Dermis blood vessel endothelial cell (primary cell): Measurements from ENCODE around the gene PI4K2A. TPM values are rescaled to one million over a fixed set of nuclear protein-coding genes. Genes with fewer than 3 reads are reported as not detected.
"Not testable (repeated sequence)": the region's sequence is repeated elsewhere in the genome, so short reads cannot be mapped to it uniquely, and the experiment has no call there.

Source experiments
- DNase-seq: peaks from one replicate; pipeline ENCODE4 v3.0.0; 2010
- total RNA-seq: library from RNA; depleted of rRNA; stranded (reverse); fragments of >200 nt; gene quantifications from 2 replicates; pipeline ENCODE4 v1.2.3, GENCODE V29; 2014

PI4K2A gene
- total RNA-seq, 1 donor from 2014 or later = 16.7 TPM

DNA sequence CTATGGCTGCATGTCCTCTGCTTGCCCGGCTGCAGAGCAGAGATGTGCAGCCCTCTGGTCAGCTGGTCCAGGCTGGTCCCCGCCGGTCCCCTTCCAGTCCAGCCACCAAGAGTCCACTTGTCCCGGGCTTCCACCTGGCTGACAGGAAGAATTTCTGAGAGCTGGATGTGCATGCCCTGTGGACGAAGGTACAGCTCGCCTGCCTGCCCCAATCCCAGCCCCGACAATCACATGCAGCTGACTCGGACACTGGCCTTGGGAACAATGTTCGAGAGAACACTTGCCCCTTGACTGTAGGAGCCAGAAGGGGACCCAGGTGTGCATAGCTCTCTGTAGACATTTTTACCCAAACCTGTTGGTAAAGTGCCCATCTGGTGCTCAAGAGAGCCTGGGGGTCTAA lies 34.8 kb downstream of the PI4K2A start:
- DNase-seq = no peak

DNA sequence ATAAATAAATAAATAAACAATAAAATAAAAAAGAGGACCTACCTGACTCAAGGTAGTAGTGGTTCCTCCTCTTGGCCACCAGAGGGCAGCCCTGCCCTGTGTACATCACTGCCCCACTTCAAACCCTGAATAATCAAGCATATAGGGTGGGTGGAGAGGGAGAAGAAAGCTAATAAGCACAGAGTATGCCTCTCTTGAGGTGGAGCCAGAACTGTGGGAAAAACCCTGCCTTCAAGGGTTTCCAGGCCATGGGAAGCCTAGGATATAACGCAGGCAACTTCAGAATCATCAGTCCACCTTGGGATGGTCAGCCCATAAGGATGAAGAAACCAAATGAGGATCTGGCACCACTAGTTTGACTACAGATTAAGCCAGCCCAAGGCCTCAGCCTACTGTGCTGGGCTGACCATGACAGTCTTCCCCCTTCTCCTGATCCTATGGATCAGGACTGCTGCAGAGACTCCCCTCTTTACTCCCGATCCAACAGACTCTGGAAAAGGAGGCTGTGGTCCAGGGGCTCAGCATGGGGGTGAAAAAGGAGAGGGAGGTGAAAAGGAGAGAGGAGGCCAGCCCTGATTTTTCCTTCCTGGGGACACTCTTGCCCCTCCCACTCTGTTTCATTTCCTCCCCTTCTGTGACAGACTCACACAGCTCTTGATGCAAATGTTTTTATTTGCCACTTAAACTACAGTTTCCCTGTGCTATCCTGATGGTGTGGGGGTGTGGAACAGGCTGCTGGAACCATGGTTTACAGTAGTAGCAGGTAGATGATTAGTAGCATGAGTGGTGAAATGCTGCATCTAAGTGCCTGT lies 36.5 kb downstream of the PI4K2A start:
- peak; percentile 74 for DNase-seq

DNA sequence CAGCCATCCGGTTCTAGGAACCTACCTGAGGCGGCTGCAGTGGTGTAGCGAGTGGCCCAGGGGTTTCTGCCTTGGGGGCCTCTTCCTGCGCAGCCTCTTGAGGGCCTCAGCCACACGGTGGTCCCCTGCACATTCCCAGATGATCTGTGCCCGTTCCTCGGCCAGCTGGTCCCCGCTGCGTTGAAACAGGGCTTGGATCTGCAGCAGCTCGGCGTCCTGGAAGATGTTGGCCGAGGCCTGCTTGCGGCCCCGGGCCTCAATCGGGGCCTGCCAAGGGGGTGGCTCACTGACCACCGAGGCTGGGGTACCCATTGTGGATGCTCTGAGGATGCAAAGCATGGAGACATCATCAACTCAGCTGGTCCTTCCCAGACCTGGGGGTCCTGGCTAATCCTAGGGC lies 39.1 kb downstream of the PI4K2A start:
- no peak for DNase-seq

DNA sequence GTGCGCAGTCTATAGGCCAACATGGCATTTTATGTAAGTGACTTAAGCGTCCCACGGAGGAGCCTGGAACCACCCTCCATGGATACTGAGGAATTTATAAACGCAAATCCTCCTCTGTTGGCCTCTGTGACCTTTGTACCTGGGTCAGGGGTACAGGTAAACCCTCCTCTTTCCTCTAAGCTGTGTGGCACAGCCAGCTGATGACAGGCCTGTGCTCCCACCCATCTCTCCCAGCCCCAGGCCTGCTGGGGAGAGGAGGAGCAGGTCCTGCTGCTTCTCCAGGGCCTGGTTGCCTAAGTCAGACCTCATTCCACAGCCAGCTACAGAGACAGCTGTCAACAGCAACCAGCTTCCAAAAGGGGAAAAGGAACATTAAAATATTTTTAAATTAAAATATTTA lies 41.6 kb downstream of the PI4K2A start:
- DNase-seq = no peak

DNA sequence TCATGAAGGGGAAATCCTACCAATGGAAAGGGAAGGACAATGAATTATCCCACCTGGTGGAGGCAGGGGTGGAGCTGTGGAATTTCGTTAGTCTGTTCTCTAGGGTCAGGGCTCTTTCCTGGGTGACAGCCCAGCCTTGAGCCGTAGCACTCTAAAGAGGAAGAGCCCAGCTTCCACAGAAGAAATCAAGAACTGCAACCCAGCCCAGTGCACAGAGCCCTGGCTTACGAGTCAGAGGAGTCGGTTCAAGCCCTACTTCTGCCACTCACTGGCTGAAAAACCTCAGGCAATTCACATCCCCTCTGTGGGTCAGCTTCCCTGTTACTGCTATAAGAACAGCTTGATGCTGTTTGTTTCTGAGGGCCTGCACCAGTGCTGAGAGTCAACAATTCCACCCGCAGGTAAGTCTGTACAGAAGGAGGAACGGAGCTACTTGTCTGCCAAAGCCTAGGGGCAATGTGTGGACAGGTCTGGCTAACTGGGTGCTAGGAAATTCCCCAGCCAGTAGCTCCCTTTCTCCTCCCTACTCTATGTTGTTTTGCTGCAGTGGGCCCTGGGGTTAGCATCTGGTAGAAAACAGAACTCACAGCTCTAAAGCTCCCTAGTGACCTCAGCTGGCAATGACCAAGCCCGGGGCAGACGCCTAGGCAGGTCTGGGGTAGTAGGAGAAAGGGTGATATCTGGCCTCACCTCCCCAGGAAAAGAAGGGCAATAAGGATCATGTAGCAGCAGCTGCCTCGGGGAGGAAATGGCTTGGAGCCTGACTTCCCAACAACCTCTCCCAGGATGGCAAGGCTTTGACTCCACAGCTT lies 43.3 kb downstream of the PI4K2A start:
- DNase-seq = peak; percentile 52

DNA sequence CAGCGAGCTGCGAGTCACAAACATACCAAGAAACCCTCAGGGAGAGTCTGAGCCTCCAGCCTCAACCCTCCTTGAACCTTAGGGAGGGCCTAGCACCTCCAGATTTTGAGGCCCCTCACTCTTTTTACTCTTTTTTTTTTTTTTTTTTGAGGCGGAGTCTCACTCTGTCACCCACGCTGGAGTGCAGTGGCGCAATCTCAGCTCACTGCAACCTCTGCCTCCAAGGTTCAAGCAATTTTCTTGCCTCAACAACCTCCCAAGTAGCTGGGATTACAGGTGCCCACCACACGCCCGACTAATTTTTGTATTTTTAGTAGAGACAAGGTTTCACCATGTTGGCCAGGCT lies 43.9 kb downstream of the PI4K2A start:
- DNase-seq = not testable (repeated sequence)

DNA sequence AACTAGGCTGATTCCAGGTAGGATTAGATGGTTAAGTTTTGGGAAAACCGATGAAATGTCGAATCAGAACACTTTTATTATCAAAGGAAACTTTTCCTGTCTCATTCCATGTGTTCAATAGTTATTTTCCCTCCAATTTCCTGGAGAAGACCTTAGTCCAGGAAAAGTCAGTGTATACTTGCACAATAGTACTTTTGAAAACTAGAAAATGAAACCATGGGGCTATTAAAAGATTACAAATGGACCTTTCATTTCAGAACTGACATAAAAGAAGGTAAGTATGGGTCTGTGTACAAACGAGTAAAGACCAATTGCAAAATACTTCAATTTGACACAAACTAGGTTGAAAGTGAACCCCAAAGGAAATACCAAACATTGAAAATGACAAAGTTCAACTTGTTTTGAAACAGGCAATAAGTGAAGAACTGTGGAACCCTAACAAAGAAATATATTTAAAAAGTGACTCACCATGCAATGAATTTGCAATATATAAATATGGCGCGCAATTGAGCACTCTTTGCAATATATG lies 44.5 kb downstream of the PI4K2A start:
- DNase-seq = no peak

DNA sequence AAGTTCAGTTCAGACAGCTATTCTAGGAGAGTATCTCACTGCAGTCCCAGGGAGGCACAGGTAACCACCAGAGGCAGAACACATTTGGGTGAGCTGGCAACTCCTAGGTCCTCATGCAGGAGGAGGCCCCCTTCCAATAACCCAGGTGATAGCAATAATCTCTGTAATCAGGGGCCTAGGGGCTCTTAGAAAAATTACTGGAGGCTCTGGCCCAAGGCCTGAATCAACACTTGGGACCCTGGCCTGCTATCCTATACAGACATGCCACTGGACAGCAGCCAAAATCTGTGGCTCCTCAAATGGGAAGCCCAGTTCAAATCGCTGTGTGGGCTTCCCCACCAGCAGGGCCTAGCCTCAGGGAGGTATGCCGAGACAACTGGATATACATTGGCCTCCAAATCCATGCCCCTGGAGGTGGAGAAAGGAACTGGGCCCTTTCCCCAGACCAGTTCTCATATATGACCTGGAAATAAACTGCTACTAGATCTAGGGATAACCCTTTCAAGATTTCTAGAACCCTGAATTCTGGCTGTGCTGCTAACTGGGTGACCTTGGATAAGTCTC lies 45.0 kb downstream of the PI4K2A start:
- DNase-seq = peak; percentile 41

DNA sequence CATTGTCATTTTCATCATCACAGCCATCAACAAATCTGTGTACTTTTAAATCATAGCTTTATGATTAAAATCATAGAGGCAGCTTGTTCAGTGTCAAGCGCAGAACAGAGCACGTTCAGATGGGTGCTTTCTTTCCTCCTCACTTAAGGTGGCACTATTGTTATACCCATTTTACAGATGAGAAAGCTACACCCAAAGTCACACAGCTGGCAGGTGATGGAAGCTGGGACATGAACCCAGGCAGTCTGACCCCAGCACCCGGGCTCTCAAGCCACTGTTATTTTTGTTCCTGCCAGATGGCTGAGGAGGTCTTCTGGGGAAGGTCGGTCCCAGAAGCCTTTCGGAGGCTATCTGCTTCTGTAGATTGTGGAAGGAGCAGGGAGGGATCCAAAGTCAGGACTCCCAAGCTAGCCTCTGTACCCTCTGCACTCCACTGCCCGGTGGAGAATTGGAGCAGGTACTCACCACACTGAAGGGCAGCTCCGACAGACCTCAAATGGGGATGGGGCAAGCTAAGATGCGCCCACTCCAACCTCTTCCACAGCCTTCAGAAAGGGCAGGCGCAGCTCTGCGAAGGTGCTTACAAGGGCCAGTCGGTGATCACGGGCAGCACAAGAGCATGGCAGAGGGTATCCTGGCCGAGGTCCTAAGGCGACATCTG lies 46.0 kb downstream of the PI4K2A start:
- DNase-seq = peak; percentile 46

DNA sequence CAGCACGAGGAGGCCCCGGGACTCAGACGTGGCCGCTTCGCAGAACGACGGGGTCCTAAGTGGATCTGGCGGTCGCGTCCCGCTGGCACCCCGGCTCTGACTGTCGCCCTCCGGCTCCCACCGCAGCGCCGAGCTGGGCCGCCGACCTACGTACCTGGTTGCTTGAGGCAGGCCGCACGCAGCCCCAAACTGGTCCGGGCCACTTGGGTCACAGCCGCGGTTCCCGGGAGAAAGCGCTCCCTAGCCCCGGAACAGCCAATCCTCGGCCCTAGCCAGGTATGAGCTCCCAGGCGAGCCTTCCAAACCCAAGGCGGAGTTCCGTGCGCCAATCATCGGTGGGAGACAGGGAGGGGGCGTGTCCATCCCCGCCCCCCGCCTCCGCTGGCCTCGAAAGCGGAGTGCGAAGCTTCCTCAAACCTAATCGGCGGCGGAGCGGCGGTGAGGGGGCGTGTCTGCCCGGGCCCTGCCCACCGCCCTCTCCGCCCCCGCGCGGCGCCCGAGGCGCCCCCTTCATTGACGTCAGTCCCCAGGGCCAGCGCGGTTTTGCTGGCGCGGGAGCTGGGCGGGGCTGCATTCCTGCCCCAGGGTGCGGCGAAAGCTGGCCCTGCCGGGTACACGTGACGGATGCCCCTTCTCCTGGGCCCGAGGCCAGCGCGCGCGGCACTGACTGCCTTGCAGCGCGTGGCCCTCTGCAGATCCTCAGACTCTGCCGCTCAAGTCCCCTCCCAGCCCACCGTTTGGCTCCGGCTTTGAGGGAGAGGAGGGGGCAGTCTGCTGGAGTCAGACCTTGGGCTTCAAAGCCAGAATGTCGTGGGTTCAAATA lies 46.7 kb downstream of the PI4K2A start, which contains the start of gene AVPI1:
AVPI1 (minus strand) TSS at position 280 of the 823 bp plus-strand sequence. CDS start 7,336 bp downstream, outside the sequence.
- DNase-seq = peak; percentile 97

DNA sequence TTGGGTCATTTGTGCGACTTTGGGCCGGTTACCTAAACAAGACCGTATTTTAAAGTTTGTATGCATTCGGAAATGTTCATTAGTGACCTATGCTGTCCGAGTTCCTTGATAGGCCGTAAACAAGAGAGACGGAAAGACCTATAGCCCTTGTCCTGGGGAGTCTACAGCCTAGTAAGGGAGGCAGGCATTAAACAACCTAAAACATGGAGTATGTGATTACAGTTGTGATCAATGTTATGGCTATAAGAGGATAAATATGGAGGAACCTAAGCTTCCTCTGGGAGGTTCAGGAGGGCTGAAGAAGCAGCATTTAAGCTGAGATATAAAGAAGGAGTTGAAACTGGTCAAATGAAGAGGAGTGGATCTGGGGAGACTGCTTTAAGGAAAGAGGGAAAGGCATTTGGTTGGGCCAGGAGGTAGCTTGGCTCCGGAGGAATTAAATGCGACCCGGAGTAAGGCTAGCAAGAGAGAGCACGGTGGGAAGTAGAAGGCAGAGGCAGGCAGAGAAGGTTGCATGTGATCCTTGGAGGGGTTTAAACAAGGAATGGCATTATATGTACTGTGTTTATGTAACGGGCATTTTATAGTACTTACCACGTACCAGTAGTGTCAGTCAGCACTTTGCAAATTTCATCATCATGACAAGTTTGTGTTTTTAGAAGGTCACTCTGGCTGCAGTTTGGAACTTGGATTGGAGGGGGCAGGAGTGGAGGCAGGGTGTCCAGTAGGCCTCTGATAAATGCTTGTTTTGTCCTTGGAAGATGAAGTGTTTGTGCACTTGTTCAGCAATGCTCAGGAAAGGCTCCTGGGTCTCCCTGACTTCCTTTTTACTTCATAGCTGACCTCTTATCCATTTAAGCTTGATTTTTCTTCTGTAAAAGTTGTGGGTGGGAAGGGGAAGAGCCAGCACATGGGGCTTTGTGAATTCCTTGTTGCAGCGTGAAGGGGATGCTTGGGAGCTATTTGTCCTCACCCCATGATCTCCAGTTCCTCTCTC lies 47.6 kb downstream of the PI4K2A start:
- DNase-seq = no peak

DNA sequence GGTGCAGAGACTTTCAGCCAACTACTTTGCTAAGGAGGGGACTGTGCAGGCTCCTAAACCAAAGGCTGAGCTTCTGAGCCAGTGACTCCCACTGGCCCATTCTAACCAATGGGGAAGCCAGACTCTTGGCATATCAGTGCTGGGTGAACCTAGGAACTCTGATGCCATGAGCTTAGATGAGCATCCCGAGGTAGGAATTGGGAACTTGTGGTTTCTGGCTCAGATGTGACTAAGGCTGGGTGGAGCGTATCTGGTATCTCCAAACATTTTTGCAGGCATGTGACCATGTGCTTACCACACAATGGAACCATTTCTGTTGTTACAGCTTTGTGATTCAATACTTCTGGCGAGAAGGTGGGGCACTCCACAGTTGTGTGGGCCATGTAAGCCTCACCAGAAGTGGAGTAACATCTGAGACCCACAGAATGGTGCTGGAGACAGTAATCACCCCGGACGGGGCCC lies 49.1 kb downstream of the PI4K2A start:
- no peak for DNase-seq

DNA sequence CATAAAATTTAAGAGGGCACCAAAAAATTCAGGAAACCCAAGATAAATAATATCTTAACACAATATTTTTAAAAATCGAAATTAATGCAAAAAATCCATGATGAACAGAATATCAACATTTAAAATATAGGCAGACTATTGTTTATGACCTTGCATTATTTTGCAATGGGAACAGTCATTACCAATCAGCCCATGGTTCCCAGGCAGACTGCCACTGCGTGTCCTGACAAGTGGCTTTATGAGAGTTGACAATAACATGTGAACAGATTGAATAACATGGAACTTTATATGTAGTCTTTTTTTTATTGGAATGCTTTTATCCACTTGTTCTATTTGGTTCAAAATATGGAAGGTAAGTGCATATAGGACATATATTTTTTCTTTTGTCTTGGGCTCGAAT lies 49.7 kb downstream of the PI4K2A start:
- DNase-seq = no peak

DNA sequence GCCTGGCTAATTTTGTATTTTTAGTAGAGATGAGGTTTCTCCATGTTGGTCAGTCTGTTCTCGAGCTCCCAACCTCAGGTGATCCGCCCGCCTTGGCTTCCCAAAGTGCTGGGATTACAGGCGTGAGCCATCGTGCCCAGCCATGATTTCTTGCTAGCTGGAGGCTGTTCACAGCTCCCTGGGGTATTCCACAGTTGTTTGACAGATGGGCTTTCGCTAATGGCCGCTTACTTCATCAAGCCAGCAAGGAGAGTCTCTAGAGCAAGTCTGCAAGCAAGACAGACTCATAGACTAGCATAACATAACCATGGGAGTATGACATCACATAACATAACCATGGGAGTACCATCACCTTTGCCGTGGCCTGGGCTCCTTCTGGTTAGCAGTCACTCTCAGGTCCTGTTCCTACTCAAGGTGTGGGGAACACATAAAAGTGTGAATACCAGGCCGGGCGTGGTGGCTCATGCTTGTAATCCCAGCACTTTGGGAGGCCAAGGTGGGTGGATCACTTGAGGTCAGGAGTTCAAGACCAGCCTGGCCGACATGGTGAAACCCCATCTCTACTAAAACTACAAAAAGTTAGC lies 57.7 kb downstream of the PI4K2A start:
- not testable (repeated sequence) for DNase-seq

DNA sequence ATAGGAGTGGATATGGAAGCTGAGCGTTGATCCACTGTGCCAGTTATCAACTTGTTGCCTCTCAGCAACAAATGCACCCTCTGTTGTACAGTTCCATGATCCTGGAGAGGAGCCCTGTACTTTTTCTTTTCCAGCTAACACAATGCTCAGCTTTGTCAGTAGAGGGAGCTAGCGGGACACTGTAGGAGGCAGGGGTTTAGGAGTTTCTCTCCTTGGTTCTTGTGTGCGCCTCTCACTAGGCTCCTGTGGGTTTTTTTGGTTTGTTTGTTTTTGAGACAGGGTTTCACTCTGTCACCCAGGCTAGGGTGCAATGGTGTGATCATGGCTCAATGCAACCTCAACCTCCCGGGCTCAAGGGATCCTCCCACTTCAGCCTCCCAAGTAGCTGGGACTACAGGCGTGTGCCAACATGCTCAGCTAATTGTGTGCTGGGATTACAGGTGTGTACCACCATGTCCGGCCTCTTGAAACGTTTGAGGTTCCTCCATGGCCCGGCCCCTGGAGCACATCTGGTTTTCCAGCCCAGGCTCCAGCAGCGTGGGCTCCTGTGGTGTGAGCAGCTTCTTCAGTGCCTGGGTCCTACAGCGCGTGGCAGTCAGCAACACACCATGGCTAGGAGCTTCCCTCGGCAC lies 61.1 kb downstream of the PI4K2A start:
- peak; percentile 80 for DNase-seq

DNA sequence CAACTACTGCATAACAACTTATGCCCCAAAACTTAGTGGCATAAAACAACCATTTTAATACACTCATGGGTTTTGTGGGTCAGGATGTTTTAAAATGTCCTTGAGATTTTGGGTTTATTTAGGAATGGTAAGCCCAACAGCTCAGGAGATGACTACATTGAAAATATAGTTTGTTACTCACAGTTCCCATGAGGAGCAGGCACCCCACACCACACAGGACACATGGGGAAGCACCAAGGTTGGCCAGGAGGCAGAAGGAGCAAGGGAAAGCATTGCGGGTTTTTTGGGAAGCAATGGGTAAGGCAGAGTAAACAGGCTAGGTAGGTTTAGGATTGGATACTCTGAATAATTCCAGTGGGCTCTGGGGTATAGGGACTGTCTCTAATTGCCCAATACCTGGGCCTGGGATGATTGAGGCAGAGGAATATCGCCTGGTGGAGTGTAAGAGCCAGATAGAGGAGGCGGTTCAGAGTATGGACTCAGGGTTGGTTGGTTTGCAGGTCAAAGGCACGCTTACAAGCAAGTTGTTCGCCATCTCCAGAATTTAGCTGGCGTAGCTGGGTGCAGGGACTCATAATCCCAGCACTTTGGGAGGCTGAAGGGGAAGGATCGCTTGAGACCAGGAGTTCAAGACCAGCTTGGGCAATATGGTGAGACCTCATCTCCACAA lies 63.1 kb downstream of the PI4K2A start:
- no peak for DNase-seq

DNA sequence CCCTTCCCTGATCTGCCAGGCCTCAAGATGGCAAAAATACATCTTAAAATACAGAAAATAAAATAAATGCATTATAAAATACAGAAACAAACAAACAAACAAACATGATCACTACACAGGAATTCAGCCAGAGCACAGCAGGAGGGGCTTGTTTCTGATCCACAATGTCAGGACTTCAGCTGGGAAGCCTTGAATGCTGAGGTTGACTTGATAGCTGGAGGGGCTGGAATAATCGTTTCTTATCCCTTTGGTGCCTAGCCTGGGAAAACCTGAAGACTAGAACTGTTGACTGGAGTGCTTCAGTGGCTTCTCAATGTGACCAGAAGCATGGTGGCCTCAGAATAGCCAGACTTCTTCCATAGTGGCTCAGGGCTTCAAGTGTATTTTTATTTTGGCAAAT lies 63.9 kb downstream of the PI4K2A start:
- no peak for DNase-seq

DNA sequence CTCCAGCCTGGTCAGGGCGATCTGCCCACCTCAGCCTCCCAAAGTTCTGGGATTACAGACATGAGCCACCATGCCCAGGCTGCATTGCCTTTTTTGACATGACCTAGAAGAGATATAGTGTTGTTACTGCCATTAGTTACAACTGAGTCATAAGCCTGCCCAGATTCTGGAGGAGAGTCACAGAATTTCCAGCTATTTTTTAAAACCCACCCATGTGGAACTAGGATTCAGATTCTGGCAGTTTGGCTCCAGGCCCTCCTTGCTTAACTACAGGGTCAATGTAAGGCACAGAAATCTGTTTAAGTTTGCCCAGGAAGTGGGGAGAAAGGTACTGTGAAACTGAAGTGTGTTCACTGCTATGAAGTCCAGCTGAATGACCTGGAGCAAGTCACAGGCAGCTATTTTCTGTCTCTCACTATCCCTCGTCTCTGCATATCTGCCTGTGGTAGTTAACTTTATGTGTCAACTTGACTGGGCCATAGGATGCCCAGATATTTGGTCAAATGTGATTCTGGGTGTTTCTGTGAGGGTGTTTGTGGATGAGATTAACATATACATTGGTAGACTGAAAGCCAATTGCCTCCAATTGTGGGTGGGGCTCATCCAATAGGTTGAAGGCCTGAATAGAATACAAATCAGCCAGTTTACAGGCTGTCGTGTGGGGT lies 64.7 kb downstream of the PI4K2A start:
- DNase-seq = no peak
